Activated B cell treated with CpG ODN at 0.5 μM for 24 hours (primary cell): ENCODE measurements around the gene ACVR1B. TPM values are rescaled to one million over a fixed set of nuclear protein-coding genes. Genes with fewer than 3 reads are reported as not detected.

Experiments
- ATAC-seq: fragments of 200-7000 bp; cut with Tn5 transposase; one replicate; pipeline ENCODE4 v1.10.0; 2021; ENCODE audit warnings: low read depth, mild to moderate bottlenecking, moderate library complexity
- CTCF ChIA-PET: fragments of 350-600 bp; sonication (Branson Sonifier 250); formaldehyde crosslinking; loops from one replicate; lab custom pipeline; 2021; ENCODE audit warnings: antibody characterized with exemption; lab: Charles Lee
- POLR2A ChIA-PET: fragments of 350-600 bp; sonication (Branson Sonifier 250); formaldehyde crosslinking; loops from one replicate; lab custom pipeline; 2021; ENCODE audit warnings: antibody characterized with exemption; lab: Charles Lee
- DNase-seq: peaks from one replicate; pipeline ENCODE4 v3.0.0; 2022
- H3K27ac Mint-ChIP-seq: one replicate; pipeline ENCODE4 v1.8.0; 2020; ENCODE audit warnings: mixed read lengths
- H3K27me3 Mint-ChIP-seq: one replicate; pipeline ENCODE4 v1.8.0; 2021; ENCODE audit warnings: mixed read lengths
- H3K36me3 Mint-ChIP-seq: one replicate; pipeline ENCODE4 v1.8.0; 2021; ENCODE audit warnings: low read depth, mixed read lengths
- H3K4me1 Mint-ChIP-seq: one replicate; pipeline ENCODE4 v1.8.0; 2021; ENCODE audit warnings: mixed read lengths
- H3K4me3 Mint-ChIP-seq: one replicate; pipeline ENCODE4 v1.8.0; 2020; ENCODE audit warnings: mild to moderate bottlenecking, mixed read lengths
- H3K9me3 Mint-ChIP-seq: one replicate; pipeline ENCODE4 v1.8.0; 2020; ENCODE audit warnings: mixed read lengths
- intact Hi-C: fragments of 100-400 bp; cut with micrococcal nuclease; formaldehyde crosslinking; loops from one replicate; pipeline ENCODE4 v1.15.1; 2024
- total RNA-seq: library from RNA; stranded (reverse); gene quantifications from 2 replicates; pipeline ENCODE4 v1.2.3, GENCODE V29; 2022
- TF ChIP-seq, protein P1 (sequence below): fragments of 200-600 bp; IDR thresholded peaks from one replicate; pipeline ENCODE4 v1.8.0; 2022; ENCODE audit warnings: antibody characterized with exemption, mild to moderate bottlenecking

ACVR1B gene
- total RNA-seq, 1 donor from 2014 or later, result 10.0 TPM

DNA sequence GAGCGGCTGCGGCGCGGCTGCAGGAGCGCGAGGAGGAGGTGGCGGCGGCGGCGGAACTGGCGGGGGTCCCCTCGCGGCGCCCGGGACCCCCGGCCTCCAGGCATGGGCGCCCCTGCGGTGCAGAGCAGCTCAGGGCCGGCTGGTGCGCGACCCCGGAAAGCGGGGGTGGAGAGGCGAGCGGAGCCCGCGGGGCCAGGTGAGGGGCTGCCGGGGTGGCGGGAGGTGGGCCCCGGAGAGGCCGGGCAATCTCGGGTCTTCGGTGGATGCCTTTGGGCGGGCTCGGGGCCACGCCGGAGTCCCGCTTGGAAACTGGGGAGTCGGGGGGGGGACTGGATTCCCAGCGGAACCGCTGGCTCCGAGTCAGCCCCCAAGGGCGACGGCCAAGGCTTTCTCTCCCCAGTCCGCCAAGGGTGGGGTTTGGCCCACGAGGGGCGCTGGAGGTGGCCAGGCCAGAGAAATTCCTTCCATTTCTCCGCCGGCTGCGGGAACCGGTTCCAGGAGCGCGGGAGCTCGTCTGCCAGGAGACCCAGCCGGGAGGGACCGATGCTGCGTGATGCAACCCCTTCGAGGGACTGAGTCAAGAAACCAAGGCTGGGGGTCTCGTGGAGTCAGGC is 85.9 kb downstream of the ACVR1B start:
- H3K27me3 Mint-ChIP-seq, result no peaks in the 10 kb centered on the region
- no peaks in the 10 kb centered on the region for H3K9me3 Mint-ChIP-seq
- peak overlapping the region; percentile 46 for H3K27ac Mint-ChIP-seq
- H3K4me1 Mint-ChIP-seq, result peaks cover 78% of the 10 kb centered on the region
- ATAC-seq, result peak; percentile 7
- H3K4me3 Mint-ChIP-seq, result peak overlapping the region; percentile 81
- ChIA-PET POLR2A (interaction anchor here (0.6 to 6.6 kb wide), 10 partner anchors 8 to 81 kb away, joined by 3 to 94 read pairs (median 5); partner anchors contain the start of genes ATG101, NR4A1 and TAMALIN), CTCF (interaction anchor here (1.5 to 4.5 kb wide), 4 partner anchors 8 to 79 kb away, joined by 3 to 31 read pairs (median 5); no protein-coding TSS in a partner anchor)
- H3K36me3 Mint-ChIP-seq, result peaks cover 4% of the 10 kb centered on the region
- TF ChIP-seq, protein P1, sequence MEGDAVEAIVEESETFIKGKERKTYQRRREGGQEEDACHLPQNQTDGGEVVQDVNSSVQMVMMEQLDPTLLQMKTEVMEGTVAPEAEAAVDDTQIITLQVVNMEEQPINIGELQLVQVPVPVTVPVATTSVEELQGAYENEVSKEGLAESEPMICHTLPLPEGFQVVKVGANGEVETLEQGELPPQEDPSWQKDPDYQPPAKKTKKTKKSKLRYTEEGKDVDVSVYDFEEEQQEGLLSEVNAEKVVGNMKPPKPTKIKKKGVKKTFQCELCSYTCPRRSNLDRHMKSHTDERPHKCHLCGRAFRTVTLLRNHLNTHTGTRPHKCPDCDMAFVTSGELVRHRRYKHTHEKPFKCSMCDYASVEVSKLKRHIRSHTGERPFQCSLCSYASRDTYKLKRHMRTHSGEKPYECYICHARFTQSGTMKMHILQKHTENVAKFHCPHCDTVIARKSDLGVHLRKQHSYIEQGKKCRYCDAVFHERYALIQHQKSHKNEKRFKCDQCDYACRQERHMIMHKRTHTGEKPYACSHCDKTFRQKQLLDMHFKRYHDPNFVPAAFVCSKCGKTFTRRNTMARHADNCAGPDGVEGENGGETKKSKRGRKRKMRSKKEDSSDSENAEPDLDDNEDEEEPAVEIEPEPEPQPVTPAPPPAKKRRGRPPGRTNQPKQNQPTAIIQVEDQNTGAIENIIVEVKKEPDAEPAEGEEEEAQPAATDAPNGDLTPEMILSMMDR, result no peak
- peak; percentile 54 for DNase-seq
- intact Hi-C loops, result no loop called here

DNA sequence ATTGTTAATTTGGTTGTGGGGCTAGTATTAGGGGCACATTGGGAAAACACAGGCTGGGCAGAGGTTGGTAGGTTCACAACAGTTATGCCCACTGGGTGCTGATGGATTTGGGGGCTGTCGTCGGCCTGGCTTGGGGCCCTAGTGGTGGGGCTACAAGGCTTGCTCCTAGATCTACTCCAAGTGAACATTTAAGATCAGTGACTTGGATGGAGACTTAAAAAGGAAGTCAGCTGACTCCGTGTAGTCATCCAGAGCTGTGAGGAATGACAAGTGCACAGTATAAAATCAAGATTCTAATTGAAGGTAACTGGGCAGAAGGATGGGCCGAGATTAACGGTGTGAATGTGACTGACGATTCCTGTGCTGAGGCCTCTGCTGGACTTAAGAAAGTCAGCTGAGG is 86.9 kb downstream of the ACVR1B start:
- ChIA-PET CTCF (interaction anchor here (1.5 to 4.5 kb wide), 3 partner anchors 9 to 78 kb away, joined by 3 to 31 read pairs (median 4); no protein-coding TSS in a partner anchor), POLR2A (interaction anchor here (0.6 to 6.6 kb wide), 7 partner anchors 10 to 1463 kb away, joined by 3 to 94 read pairs (median 4); partner anchors contain the start of genes ATG101, NR4A1 and TAMALIN)
- no peak for ATAC-seq

GRCh38 chr12:52041035-52041434 is 89.5 kb downstream of the ACVR1B start:
- POLR2A ChIA-PET, result interaction anchor here (1.9 to 6.6 kb wide), 3 partner anchors 8 to 29 kb away, joined by 6 to 94 read pairs (median 9); partner anchors contain the start of genes ATG101 and NR4A1
- Mint-ChIP-seq H3K27me3 (no peaks in the 10 kb centered on the region), H3K4me3 (no peak overlapping the region), H3K36me3 (peaks cover 17% of the 10 kb centered on the region), H3K4me1 (peaks cover 72% of the 10 kb centered on the region), H3K9me3 (no peaks in the 10 kb centered on the region), H3K27ac (no peak overlapping the region)
- no peak for ATAC-seq
- TF ChIP-seq, protein P1, result no peak
- CTCF ChIA-PET, result interaction anchor here (1.0 to 2.3 kb wide), 4 partner anchors 10 to 41 kb away, joined by 4 to 14 read pairs (median 4); partner anchors contain the start of gene NR4A1
- intact Hi-C loops, result no loop called here
- DNase-seq, result no peak

More for the DNA sequence above, 86.9 kb downstream of the ACVR1B start:
- TF ChIP-seq, protein P1, result no peak
- peak overlapping the region; percentile 26 for H3K27ac Mint-ChIP-seq
- H3K9me3 Mint-ChIP-seq, result no peaks in the 10 kb centered on the region
- peak overlapping the region; percentile 81 for H3K4me3 Mint-ChIP-seq
- H3K4me1 Mint-ChIP-seq, result peaks cover 78% of the 10 kb centered on the region
- intact Hi-C loops, result no loop called here
- peaks cover 6% of the 10 kb centered on the region for H3K36me3 Mint-ChIP-seq
- DNase-seq, result no peak
- no peaks in the 10 kb centered on the region for H3K27me3 Mint-ChIP-seq

DNA sequence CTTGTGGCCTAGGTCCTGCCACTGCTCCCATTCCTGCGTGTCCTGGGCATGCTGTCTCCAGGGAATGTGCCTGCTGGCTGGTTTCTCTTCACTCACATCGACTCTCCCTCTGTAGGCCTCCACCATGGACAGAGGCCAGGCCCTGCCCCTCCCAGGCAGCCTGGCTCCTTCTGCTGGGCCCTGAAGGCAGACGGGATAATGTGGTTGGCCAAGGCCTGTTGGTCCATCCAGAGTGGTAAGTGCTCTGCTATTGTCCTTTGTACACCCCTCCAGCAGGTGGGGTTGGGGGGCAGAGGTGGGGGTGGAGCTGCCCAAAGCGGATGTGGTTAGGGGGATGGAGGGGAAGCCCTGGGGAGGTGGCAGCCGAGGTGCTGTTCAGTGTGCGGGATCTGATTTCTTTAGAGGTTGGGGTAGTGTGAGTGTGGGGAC is 90.2 kb downstream of the ACVR1B start:
- ChIA-PET POLR2A (interaction anchor here (1.1 to 6.6 kb wide), 4 partner anchors 9 to 28 kb away, joined by 3 to 94 read pairs (median 8); partner anchors contain the start of genes ATG101 and NR4A1), CTCF (interaction anchor here (1.1 to 2.3 kb wide), 3 partner anchors 9 to 77 kb away, joined by 4 to 14 read pairs (median 5); partner anchors contain the start of gene NR4A1)
- Mint-ChIP-seq H3K27me3 (no peaks in the 10 kb centered on the region), H3K9me3 (no peaks in the 10 kb centered on the region), H3K4me3 (peak overlapping the region; percentile 73), H3K27ac (peak overlapping the region; percentile 74), H3K4me1 (peaks cover 71% of the 10 kb centered on the region), H3K36me3 (peaks cover 17% of the 10 kb centered on the region)
- TF ChIP-seq, protein P1, result no peak
- DNase-seq (peak; percentile 49), ATAC-seq (peak; percentile 65)
- intact Hi-C loops, result loop anchor here (1.0 kb wide), 1 partner anchor 9 kb away; no protein-coding TSS in a partner anchor
